HepG2 (cell line): ENCODE results near the gene ANKRD36C. TPM values are rescaled to one million over a fixed set of nuclear protein-coding genes. Genes with fewer than 3 reads are reported as not detected.
A peak's percentile ranks its signal among the peaks of the same experiment; 100 is the strongest.
"Not testable (repeated sequence)": the region's sequence is repeated elsewhere in the genome, so short reads cannot be mapped to it uniquely, and the experiment has no call there.

Experiments
- ATAC-seq: fragments of 200-7000 bp; cut with Tn5 transposase; 3 replicates; pipeline ENCODE4 v1.9.1; 2020; ENCODE audit warnings: mild to moderate bottlenecking, moderate library complexity
- BruUV-seq: library from RNA; stranded (reverse); fragments of 400-500 nt; replicated peaks from 2 replicates; lab custom pipeline; 2021; lab: Mats Ljungman, UMichigan
- CTCF ChIA-PET: fragments of 300-600 bp; formaldehyde crosslinking; extraction: SDS; loops from one replicate; lab custom pipeline; 2021; ENCODE audit warnings: low total read pairs, inconsistent platforms, low intra/inter-chr PET ratio; lab: Yijun Ruan, JAX
- POLR2A ChIA-PET: fragments of 350-600 bp; sonication (Branson Sonifier 250); formaldehyde crosslinking; loops from one replicate; lab custom pipeline; 2020; ENCODE audit warnings: antibody characterized with exemption, inconsistent platforms; lab: Yijun Ruan, JAX
- DNase-seq: peaks from one replicate; pipeline ENCODE4 v3.0.0-alpha.2; 2015; ENCODE audit warnings: low spot score
- FAIRE-seq: peaks from 3 replicates; lab custom pipeline; 2011; peaks lifted over from hg19 to GRCh38; lab: Jason Lieb, UNC
- H2AFZ ChIP-seq: one replicate; pipeline ENCODE4 v1.6.1; 2011; ENCODE audit warnings: low read length, inconsistent platforms
- H3K27ac ChIP-seq: fragments of 300-600 bp; 3 replicates; pipeline ENCODE4 v1.8.0; 2011; ENCODE audit warnings: mixed run types, mild to moderate bottlenecking, mixed read lengths, low read length, inconsistent platforms; ENCODE audit not compliant: insufficient read depth; ENCODE audit errors: extremely low read length
- H3K27me3 ChIP-seq, 2 experiments: fragments of 200-600 bp in 1 of 2; 2 replicates in 1 of 2; 3 replicates in 1 of 2; pipeline versions ENCODE4 v1.6.0 to v1.8.0; 2011; ENCODE audit warnings: low read length in 2 of 2, mild to moderate bottlenecking in 2 of 2, moderate library complexity in 2 of 2, inconsistent platforms in 1 of 2; ENCODE audit not compliant: insufficient read depth in 2 of 2, control insufficient read depth in 1 of 2
- H3K36me3 ChIP-seq, 2 experiments: fragments of 200-600 bp in 1 of 2; replicated peaks in 1 of 2; 2 replicates in 1 of 2; 3 replicates in 1 of 2; pipeline versions ENCODE4 v1.5.1 to v1.8.0; 2011; ENCODE audit warnings: low read length in 2 of 2, inconsistent platforms in 1 of 2; ENCODE audit not compliant: insufficient read depth in 2 of 2, control insufficient read depth in 1 of 2
- H3K4me1 ChIP-seq: 2 replicates; pipeline ENCODE4 v1.5.1; 2012; ENCODE audit warnings: low read length, inconsistent platforms; ENCODE audit not compliant: insufficient read depth
- H3K4me2 ChIP-seq: 2 replicates; pipeline ENCODE4 v1.6.0; 2011; ENCODE audit warnings: low read depth, low read length, inconsistent platforms
- H3K4me3 ChIP-seq, 3 experiments: fragments of 200-600 bp in 1 of 3; sonication (generic), shearing (Covaris generic) in 1 of 3; replicated peaks in 1 of 3; 2 replicates each; pipeline ENCODE4 v1.5.1; 2011 to 2016; ENCODE audit warnings: low read length in 3 of 3, inconsistent platforms in 2 of 3, low read depth in 2 of 3, mild to moderate bottlenecking in 2 of 3, control low read depth in 1 of 3, mixed read lengths in 1 of 3; ENCODE audit not compliant: insufficient read depth in 1 of 3
- H3K79me2 ChIP-seq: one replicate; pipeline ENCODE4 v1.6.1; 2011; ENCODE audit warnings: low read length, inconsistent platforms; ENCODE audit not compliant: insufficient read depth
- H3K9ac ChIP-seq: 2 replicates; pipeline ENCODE4 v1.6.0; 2011; ENCODE audit warnings: mild to moderate bottlenecking, low read depth, low read length, inconsistent platforms; ENCODE audit not compliant: insufficient read depth
- H3K9me3 ChIP-seq: 2 replicates; pipeline ENCODE4 v1.5.1; 2012; ENCODE audit warnings: mild to moderate bottlenecking, low read length
- H4K20me1 ChIP-seq: 2 replicates; pipeline ENCODE4 v1.6.0; 2011; ENCODE audit warnings: inconsistent platforms, mild to moderate bottlenecking, low read length, moderate library complexity; ENCODE audit not compliant: insufficient read depth
- WGBS: methylation state at CpG from one replicate; pipeline ENCODE4 v1.1.6; 2017; ENCODE audit warnings: low lambda C conversion rate; 5-methylcytosine and 5-hydroxymethylcytosine counted together
- in situ Hi-C: cut with HindIII; loops from 2 replicates; pipeline ENCODE4 v1.10.0; 2017; ENCODE audit warnings: low pct_unique_long_range_greater_than_20kb; ENCODE audit not compliant: extremely low pct_ligation_motif_present
- intact Hi-C: fragments of 100-400 bp; cut with micrococcal nuclease; formaldehyde crosslinking; loops from one replicate; pipeline ENCODE4 v1.10.0; 2022; ENCODE audit not compliant: unreplicated experiment
- polyA plus RNA-seq, 8 experiments: library from polyadenylated mRNA; depleted of rRNA in 3 of 8; stranded (reverse) in 7 of 8; unstranded in 1 of 8; fragments of >200 nt; fragmentation: Illumina TruSeq in 4 of 8; extraction: Trizol in 4 of 8; gene quantifications; 2 replicates each; pipeline versions ENCODE4 v1.2.1 to v1.2.3, GENCODE V29; 2011 to 2016; ENCODE audit warnings: low read depth in 4 of 8, missing spikeins in 1 of 8, mixed read lengths in 1 of 8; ENCODE audit not compliant: insufficient read depth in 1 of 8
- total RNA-seq, 5 experiments: library from RNA; depleted of rRNA; stranded (reverse); fragments of >200 nt; fragmentation: Illumina TruSeq; extraction: Trizol; gene quantifications; 2 replicates each; pipeline ENCODE4 v1.2.3, GENCODE V29; 2016; ENCODE audit warnings: low read depth in 1 of 5

Gene ANKRD36C
- total and polyA plus RNA-seq, 2 of the 13 experiments (the other 11 are each of a cell fraction or from before 2014, with no cell fraction given) = 5.4 to 36.2 TPM

DNA sequence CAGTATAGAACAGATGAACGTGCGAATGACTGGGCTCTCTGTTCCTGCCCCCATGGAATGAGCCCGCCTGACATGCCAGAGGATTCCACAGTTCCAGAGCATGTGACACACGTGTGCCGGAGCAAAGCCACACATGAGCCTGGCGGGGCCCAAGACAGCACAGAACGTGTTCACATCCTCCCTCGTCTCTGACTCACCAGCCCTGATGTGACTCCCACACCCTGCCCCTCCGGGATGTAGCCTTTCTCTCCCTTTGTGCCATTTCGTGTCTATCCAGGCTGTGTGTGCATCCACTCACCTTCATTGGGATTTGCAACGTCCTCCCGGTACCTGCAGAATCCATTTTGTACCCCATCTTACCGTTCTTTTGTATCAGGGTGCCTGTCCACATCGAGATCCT is 43.9 kb upstream of the ANKRD36C start:
- CTCF ChIA-PET = not testable (repeated sequence)

DNA sequence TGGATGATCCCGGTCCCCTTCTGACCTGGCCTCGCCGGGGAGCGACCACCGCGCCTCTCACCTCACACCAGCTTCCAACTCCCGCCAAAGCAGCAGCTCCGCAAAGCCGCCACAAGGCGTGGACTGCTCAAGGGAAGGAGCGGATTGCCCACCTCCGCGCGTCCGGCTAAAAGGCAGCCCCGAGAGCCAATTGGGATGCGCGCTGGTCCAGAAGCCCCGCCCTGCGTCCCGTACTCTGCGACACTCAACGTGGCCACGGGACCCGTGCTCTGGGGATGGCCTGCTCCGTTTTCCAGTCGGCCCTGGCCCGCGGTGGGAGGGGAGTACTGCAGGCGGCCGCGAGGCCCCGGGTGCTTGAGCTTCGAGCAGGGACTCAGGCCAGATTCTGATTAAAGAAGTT is 43.2 kb upstream of the ANKRD36C start, which contains the start of gene GPAT2:
GPAT2 (minus strand) TSS at position 125 of the 400 bp plus-strand sequence. CDS start 2,557 bp downstream, outside the sequence.
- H3K9ac ChIP-seq, BruUV-seq, H3K27ac ChIP-seq, ATAC-seq, FAIRE-seq, intact Hi-C loops, H2AFZ ChIP-seq, H3K9me3 ChIP-seq, H3K27me3 ChIP-seq, CTCF ChIA-PET, H4K20me1 ChIP-seq, DNase-seq, H3K4me1 ChIP-seq, H3K79me2 ChIP-seq, H3K4me2 ChIP-seq, in situ Hi-C loops, H3K4me3 ChIP-seq, POLR2A ChIA-PET, H3K36me3 ChIP-seq: not testable (repeated sequence)
- no CpG with 5 or more reads among the region's 34 CpGs for WGBS

More for the DNA sequence above, 43.9 kb upstream of the ANKRD36C start:
- H2AFZ ChIP-seq, H3K27ac ChIP-seq, H3K27me3 ChIP-seq, H3K9me3 ChIP-seq, BruUV-seq, H3K36me3 ChIP-seq, DNase-seq, H4K20me1 ChIP-seq, H3K4me3 ChIP-seq, H3K79me2 ChIP-seq, ATAC-seq, POLR2A ChIA-PET, H3K4me2 ChIP-seq, FAIRE-seq, H3K9ac ChIP-seq, intact Hi-C loops, H3K4me1 ChIP-seq, in situ Hi-C loops: not testable (repeated sequence)
- no CpG with 5 or more reads among the region's 14 CpGs for whole genome bisulfite sequencing

- H4K20me1 ChIP-seq, DNase-seq, H3K4me3 ChIP-seq, H3K36me3 ChIP-seq, H3K9ac ChIP-seq, H3K79me2 ChIP-seq, H2AFZ ChIP-seq, CTCF ChIA-PET, POLR2A ChIA-PET, H3K9me3 ChIP-seq, H3K4me2 ChIP-seq, H3K27ac ChIP-seq, H3K27me3 ChIP-seq, intact Hi-C loops, BruUV-seq, in situ Hi-C loops, H3K4me1 ChIP-seq: not testable (repeated sequence)
- 13% methylated on average over 1 of the region's 9 CpGs for WGBS
- FAIRE-seq (peak; percentile 87), ATAC-seq (peak; percentile 25; the same call in 2 of the 3 replicates)
Measured at GRCh38 chr2:96033997-96034396, 42.4 kb upstream of the ANKRD36C start.

GRCh38 chr2:96027725-96028325 is 36.2 kb upstream of the ANKRD36C start:
- H2AFZ ChIP-seq, H3K4me2 ChIP-seq, H3K9me3 ChIP-seq, ATAC-seq, FAIRE-seq, H3K36me3 ChIP-seq, H3K27ac ChIP-seq, H3K79me2 ChIP-seq, DNase-seq, H3K27me3 ChIP-seq, H3K4me1 ChIP-seq, in situ Hi-C loops, H4K20me1 ChIP-seq, BruUV-seq, H3K9ac ChIP-seq, POLR2A ChIA-PET, H3K4me3 ChIP-seq, CTCF ChIA-PET: not testable (repeated sequence)
- WGBS = no CpG with 5 or more reads among the region's 16 CpGs
- intact Hi-C loops = loop anchor here (10.0 kb wide), 2 partner anchors 87 to 147 kb away; partner anchors contain the start of gene ADRA2B
